Mammary epithelial cell (primary cell): Measurements from ENCODE around the gene CTAG2.
"Not testable (repeated sequence)": the region's sequence is repeated elsewhere in the genome, so short reads cannot be mapped to it uniquely, and the experiment has no call there.

ENCODE experiments used
- CTCF ChIP-seq, 2 donors: IDR thresholded peaks in 1 of 2; conservative IDR thresholded peaks in 1 of 2; 2 replicates each; pipeline ENCODE4 v1.5.1; 2011 to 2012; ENCODE audit warnings: inconsistent platforms in 2 of 2, low read length in 2 of 2, mild to moderate bottlenecking in 2 of 2, control low read depth in 1 of 2, low read depth in 1 of 2; ENCODE audit not compliant: insufficient read depth in 1 of 2; ENCODE audit errors: extremely low read depth in 1 of 2
- EZH2 ChIP-seq: IDR thresholded peaks from 2 replicates; pipeline ENCODE4 v1.6.1; 2012; ENCODE audit warnings: low read length, inconsistent platforms, borderline replicate concordance

GRCh38 chrX:154690438-154690837 lies 37.1 kb upstream of the CTAG2 start:
- not testable (repeated sequence) for TF ChIP-seq CTCF (conservative IDR thresholded peaks at IDR 0.05 in 1 of 2, IDR thresholded peaks at IDR 0.05 in 1 of 2; ENCODE audit: extremely low read depth in 1 of 2, insufficient read depth in 1 of 2, low read depth in 1 of 2, low read length in 2 of 2); EZH2
